DLD1 (cell line): ENCODE data around the gene TMEM25.

Source experiments
- in situ Hi-C: cut with HindIII; loops from 2 replicates; pipeline ENCODE4 v1.10.0; 2017; ENCODE audit warnings: low sequenced_read_pairs

The TMEM25 gene

DNA sequence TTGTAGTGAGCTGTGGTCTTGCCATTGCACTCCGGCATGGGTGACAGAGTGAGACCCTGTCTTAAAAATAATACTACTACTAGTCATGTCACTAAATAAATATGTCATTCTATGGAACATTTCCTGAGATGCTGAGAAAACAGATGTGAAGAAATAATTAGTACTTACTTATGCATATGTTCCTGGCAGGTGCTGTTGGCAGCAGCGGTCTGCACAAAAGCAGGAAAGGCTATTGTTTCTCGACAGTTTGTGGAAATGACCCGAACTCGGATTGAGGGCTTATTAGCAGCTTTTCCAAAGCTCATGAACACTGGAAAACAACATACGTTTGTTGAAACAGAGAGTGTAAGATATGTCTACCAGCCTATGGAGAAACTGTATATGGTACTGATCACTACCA is 50.1 kb downstream of the TMEM25 start:
- in situ Hi-C loops = no loop called here
